Suppressor macrophage treated with lipopolysaccharide for 4 hours (primary cell): ENCODE data around the gene CACUL1.
"Not testable (repeated sequence)": the region's sequence is repeated elsewhere in the genome, so short reads cannot be mapped to it uniquely, and the experiment has no call there.

Source experiments
- DNase-seq: peaks from one replicate; pipeline ENCODE4 v3.0.0-alpha.2; 2020

Gene CACUL1

DNA sequence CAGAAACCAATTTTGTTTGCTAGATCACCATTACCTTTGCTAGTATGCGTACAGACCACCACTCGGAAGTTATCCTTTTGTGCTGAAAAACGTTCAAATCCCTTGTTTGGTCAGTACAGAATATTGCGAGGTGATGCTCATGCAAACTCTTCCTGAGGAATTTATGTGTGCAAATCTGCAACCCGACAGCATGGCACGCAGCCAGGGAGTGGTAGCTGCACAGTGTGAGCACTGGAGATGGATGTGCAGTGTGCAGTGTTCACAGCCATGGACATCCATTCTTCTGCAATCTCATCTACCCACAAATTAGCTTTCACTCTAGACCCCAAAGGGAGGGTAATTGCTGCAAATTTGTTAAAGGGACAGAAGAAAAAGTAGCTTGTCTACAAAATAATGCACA is 72.2 kb downstream of the CACUL1 start:
- DNase-seq = no peak

DNA sequence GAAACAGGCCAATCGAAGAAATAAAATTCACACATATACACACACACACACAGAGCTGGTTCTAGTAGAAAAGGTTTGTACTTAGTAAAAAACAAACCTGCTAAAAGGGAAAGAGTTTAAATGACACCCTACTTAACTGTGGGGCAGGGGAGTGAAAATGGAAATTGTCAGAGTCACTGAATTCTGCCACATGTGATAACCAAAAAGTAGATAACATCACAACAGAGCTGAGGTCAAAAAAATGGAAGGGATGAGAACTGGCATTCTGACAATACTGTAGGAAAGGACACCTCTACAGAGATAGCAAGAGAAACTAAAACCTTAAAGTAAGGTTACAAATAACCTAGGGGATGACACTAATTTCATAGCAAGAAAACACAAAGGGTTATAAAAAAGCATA is 74.6 kb downstream of the CACUL1 start:
- DNase-seq = no peak

DNA sequence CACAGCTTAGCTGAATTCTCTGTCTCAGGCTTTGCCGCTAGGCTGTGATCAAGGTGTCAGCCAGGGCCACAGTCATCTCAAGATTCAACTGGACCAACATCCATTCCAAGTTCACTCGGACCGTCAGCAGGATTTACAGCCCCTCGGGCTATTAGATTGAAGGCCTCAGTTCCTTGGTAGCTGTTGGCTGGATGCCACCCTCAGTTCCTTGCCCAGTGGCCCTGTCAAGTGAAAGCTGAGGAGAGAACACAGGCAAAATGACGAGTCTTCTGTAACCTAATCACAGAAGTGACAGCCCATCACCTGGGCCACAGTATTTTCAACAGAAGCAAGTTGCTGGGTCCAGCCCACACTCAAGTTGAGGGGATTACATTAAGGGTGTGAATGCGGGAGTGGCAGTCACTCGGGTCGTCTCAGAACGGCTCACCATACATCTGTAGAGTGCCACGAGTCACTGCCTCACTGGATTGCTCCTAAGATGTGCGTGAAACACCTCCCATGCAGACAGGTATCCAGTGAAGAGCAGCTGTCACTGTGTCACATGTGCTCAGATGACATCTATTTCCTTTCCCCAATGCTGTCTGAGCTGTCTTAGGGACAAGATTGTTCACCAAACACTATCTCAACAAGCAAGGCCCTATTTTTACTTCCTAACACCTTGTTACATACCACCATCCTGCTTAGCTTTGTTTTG is 80.4 kb downstream of the CACUL1 start:
- no peak for DNase-seq

DNA sequence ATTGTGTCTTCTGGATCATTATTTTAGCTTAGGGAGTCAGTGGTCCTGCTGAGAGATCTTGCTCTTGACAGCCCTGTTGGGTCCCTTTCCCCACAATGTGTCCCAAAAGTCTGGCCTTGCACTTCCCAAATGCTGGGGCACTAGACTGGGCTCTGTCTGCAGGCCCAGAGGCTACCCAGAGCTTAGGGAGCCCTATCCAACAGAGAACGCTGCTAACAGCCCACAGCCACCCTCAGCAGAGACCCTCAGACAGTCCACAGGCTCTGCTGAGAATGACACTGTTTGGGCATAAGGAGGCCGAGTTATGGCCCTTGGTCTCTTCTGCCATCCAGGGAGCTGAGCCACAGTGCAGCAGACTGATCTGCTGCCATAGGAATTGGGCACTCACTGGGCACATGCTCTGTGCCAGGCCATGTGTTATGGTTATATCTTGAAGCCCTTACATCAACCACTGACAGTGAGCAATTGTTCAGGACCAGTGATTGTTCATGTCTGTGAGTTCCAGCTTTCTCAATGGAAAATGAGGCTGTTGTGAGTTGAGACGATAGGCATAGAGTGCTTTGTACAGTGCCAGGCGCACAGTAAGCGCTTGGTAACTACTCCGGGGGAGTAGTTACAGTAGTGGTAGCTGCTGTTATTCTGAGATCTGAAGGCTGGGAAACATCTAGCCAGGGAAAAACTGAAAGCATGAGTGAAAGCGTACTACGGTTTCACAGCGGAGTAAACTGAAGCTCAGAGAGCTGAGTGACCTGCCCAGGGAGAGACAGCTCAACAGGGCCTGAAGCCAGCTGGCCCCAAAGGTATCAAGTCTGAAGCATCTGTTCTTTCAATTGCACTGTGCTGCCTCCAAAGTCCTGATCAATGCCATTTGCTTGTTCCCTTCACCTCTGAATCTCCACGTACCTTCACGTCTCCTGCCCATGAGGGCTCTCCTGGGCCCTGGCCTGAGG is 81.7 kb downstream of the CACUL1 start:
- DNase-seq = no peak

DNA sequence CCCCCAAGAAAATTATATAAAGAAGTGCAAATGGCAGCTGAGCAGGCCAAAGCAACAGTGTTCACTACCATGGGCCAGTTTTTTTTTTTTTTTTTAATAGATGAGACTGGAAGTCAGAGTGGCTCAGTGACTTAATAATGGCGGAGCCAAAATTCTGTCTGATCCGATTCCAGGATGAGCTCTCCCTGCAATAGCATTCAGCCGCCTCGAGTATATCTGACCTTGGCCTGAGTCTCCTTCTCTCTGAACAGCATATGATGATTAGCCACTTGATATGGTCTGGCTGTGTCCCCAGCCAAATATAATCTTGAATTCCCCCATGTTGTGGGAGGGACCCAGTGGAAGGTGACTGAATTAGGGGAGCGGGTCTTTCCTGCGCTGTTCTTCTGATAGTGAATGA is 82.6 kb downstream of the CACUL1 start:
- DNase-seq = no peak

DNA sequence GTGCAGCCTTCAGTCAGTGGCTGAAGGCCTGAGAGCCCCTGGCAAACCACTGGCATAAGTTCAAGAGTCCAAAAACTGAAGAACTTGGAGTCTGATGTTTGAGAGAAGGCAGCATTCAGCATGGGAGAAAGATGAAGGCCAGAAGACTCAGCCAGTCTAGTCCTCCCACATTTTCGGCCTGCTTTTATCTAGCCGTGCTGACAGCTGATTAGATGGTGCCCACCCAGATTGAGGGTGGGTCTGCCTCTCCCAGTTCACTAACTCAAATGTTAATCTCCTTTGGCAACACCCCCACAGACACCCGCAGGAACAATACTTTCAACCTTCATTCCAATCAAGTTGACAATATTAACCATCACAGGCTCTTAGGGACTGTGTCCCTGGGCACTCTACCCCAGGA is 83.5 kb downstream of the CACUL1 start:
- not testable (repeated sequence) for DNase-seq

DNA sequence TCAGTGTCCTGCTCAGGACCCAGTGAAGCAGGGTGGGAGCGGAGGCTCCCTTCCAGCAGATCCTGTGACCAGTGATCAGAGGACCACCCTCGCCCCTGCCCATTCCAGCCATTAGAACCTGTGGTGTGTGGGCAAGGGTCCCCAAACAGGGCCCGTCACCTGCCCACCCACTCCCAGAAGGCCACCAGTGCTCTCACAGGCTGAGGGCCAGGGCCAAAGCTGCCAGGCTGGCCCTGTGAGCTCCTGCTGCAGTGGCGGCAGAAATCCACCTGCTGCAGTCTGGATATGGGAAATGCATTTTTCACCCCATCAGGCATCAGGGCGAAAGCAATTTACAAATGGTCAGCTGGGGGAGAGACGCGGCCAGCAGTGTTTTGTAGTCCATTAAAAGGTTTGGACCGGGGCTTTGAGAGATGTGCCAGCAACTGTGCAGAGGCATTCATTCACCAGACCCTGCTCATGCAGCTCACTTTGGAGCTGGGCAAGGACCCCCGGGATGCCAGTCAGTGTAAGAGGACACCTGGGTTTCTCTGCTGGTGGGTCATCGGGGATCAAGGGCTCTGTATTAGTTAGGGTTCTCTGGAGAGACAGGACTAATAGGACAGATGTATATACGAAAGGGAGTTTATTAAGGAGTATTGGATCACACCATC is 84.2 kb downstream of the CACUL1 start:
- DNase-seq = no peak

DNA sequence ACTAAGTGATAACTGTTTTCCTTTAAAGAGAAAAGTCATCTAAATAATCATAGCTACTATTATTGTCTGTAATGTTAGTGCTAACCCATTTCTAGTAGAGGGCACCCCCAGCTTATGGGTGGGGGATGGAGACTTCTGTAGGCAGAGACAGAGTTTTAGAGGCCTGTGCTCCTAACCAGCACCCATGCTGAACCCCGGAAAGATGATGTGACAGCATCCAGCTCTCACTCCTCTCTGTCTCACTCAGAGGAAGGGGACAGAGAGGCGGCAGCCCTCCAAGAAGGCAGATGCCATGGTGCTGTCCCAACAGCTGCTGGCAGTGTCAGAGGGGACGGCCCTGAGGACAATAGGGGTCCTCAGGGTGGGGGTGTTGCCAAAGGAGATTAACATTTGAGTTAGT is 84.9 kb downstream of the CACUL1 start:
- DNase-seq = no peak

DNA sequence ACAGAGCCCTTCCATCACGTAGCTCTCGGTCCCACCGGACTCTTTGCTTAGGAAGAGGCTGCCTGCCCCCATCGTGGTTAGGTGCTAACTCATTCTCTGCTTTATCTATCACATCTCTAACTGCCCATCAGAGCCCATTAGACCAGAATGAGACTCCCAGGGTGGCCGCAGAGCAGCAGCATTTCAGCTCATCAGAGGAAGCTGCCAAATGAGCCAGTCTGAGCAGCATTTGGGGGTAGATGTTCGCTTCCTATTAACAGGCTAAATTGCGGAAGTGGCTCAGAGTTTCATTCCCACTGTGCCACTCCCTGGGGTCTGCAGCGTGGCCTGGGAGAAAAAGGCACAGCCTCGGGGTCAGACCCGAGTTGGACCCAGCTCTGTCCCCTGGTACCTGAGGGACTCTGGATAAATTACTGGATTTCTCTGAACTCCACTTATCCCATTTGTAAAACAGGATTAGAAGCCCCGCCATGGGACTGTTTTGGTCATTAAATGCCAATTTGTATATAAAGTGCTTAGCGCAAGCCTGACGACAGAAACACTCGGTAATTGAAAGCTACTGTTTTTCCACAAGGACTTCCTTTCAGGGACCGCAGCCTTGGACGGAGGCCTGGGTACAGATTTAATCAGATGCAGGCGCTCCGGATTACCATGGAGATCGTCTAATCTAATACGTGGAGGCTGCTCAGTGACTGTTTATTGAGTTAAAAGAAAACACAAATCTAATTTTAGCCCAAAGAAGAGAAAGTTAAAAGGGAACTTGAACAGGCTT is 85.6 kb downstream of the CACUL1 start:
- DNase-seq = peak; percentile 11

DNA sequence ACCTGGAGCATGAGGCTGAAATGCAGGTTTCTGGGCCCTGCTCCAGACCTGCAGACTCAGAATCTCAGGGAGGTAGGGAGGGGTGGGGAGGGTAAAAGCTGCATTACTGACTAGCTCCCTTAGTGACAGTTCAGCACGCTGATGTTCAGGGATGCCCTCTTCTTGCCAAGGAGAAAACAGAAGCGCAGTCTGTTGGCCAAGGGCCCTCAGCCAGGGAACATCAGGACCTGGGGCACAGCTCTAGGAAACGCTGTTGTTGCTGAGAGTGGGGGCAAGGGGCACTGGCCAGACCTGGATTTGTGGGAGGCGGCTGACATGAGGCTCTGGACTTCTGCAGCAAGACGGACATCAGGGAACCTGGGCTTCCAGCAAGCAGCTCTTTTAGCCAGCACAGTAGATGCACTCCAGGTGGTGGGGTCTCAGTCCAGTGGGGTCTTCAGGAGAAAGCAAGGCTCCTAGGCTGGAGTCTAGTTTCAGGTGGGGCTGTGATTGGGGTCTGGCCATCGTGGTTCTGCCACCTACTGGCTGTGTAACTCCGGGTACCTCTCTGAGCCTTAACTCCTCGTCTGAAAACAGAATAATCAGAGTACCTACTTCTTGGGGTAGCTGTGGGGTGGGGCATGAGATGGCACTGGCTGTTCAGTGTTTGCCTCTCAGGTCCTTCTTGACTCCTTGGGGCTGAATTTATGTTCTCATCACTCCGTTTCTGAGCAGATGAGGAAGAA is 86.4 kb downstream of the CACUL1 start:
- DNase-seq = no peak

DNA sequence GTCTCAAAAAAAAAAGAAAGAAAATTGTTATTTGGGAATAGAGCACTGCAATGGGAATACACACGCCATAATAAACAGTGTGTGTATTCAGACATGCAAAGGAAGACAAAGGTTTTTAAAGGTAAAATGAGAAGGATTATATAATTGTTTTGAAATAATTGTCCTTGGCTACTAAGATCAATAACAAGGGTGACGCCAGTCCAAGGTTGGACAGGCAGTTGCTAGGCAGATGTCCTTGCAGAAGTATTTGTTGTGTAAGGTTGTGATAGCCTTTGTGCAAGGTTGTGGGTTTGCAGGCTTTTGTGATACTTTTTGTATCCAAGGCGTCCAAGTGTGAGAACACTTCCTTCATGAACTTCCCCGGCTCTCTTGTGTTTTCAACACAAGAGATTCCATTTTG is 87.0 kb downstream of the CACUL1 start:
- no peak for DNase-seq

DNA sequence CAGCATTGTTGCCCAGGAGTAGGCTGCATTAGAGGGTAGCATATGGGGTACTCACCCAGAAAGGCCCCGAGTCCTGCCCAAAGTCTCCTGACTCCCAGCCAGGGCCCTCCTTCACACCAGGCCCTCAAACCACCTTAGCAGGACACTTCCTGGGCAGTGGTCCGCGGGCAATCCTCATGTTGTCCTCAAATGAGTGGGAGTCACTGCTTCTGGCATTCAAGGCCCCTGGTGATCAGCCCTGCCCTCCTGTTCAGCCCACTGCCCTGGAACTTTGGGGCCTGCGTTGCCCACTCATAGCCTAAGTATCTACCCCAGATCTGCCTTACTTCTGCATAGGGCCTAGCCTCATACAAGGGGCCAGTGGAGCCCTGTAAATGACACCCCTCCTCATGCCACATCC is 88.4 kb downstream of the CACUL1 start:
- no peak for DNase-seq

DNA sequence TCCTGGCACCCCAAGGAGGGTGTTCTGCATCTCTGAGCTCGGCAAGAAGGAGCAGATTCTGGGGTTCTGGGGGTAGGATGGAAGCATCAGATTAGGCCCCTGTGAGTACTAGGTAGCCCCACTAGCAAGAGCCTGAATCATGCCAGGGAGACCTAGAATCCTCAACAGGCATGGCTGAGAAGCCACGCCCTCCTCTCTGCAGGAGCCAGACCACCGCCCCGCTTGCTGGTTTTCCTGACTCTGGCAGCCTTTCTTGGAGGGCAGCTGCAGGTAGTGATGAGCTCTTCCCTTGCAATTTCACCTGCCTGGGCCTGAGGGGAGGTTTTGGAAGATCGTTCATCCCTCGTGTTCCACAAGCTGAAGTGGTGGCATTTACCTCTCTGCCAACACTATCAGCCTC is 90.4 kb downstream of the CACUL1 start:
- DNase-seq = no peak

DNA sequence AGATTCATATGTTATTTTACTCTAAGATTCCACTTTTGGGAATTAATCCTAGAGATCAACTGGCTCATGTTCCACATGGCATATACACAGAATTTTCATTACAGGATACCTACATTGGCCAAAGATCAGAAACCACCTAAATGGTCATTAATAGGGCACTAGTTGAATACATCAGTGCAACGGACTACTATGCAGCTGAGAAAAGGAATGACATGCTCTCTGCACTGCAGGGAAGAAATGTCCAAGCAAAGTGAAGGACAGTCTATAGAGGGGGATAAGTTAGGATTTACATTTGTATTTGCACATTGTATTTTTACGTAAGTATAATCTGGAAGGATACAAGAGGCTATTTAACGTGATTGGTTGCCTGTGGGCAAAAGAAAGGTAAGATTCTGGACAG is 91.6 kb downstream of the CACUL1 start:
- DNase-seq = no peak

DNA sequence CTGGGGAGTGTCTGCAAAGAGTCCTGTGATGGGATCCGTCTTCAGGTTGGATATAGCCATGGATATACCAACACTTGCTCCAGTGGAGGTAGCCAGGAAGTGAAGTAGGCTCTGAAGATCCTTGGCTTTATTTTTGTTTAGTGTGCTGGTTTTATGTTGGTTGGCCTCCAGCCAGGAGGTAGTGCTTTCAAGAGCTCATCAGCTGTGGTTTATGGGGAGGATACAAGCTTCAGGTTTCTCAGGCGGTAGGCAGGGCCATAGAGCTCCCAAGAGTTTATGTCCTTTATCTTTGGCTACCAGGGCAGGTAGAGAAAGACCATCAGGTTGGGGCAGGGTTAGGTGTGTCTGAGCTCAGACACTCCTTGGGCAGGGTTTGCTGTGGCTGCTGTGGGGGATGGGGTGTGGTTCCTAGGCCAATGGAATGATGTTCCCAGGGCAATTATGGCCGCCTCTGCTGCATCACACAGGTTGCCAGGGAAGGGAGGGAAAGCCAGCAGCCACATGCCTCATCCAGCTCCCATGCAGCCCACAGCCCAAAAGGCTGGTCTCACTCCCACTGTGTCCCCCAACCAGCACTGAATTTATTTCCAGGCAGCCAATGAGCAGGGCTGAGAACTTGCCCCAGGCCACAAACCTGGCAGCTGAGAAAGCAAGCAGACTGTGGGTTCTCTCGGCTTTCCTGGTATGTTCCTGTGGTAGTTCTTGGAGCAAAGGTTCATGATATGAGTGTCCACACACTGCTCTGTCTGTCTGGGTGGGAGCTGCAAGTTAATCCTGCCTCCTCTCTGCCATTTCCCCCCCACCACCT is 92.3 kb downstream of the CACUL1 start:
- no peak for DNase-seq

DNA sequence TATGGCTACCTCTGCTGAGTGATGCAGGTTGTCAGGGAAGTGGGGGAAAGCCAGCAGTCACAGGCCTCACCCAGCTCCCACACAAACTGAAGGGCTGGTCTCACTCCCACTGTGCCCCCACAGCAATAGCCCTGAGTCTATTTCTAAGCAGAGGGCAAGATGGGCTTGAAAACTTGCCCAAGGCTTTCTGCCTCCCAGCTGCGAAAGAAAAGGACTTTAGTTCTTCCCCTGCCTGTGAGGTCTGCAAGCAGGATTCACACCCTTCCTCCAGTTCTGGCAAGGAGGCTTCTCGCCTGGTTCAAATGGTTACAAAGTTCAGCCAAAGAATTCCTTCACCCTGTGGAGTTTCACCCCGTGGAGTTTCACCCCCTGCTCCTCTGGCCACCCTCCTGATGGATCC is 96.0 kb downstream of the CACUL1 start:
- DNase-seq = no peak

DNA sequence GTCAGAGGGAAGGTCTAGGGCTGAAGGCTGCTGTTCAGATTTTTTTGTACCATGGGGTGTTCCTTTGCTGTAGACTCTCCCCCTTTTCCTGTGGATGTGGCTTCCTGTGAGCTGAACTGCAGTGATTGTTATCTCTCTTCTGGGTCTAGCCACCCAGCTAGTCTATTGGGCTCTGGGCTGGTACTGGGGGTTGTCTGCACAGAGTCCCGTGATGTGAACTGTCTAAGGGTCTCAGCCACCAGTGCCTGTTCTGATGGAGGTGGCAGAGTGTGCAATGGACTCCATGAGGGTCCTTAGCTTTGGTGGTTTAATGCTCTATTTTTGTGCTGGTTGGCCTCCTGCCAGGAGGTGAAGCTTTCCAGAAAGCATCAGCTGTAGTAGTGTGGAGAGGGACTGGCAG is 96.6 kb downstream of the CACUL1 start:
- not testable (repeated sequence) for DNase-seq

DNA sequence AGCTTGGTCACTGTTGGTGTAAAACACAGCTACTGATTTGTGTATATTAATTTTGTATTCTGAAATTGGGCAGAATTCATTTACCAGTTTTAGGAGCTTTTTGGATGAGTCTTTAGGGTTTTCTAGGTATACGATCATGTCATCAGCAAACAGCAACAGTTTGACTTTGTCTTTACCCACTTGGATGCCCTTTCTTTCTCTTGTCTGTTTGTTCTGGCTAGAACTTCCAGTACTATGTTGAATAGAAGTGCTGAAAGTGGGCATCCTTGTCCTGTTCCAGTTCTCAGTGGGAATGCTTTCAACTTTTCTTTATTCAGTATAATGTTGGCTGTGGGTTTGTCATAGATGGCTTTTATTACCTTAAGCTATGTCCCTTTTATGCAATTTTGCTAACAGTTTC is 109.5 kb downstream of the CACUL1 start:
- DNase-seq = not testable (repeated sequence)

DNA sequence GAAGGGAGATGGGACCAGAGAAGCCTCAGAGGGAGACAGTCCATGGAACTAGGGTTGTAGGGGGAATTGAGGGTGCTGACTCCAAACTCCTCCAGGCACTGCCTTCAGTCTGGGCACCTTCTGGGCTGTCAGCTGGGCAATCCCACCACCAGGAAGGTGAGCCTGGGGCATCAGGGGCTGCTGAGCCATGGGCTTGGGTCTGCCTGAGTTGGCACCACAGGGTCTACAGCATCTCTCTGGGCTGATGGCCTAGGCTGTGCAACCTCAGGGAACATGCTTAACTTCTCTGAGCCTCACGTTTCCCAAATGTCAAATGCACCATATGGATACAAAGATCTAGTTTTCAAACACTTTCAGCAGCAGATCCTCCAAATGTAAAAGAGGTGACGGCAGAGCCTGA is 112.5 kb downstream of the CACUL1 start:
- no peak for DNase-seq

DNA sequence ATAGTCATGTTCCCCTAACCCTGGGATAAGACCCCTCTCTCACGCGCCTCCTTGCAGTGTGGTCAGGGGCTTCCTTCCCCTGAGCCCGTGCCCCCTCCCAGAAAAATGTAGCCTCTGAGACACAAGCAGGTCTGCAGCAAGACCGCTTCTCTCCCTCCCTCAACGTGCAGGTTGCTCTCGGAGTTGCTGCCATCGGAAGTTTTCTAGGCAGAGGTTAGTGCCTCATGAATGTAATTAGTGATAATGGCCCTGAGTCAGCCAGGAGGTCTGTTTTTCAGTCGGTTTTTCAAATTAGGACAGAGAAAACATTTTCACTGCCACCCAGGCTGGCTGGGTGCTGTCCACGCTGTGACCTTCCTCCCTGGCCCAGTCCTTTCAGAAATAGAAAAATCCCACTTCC is 116.1 kb downstream of the CACUL1 start:
- DNase-seq = no peak

DNA sequence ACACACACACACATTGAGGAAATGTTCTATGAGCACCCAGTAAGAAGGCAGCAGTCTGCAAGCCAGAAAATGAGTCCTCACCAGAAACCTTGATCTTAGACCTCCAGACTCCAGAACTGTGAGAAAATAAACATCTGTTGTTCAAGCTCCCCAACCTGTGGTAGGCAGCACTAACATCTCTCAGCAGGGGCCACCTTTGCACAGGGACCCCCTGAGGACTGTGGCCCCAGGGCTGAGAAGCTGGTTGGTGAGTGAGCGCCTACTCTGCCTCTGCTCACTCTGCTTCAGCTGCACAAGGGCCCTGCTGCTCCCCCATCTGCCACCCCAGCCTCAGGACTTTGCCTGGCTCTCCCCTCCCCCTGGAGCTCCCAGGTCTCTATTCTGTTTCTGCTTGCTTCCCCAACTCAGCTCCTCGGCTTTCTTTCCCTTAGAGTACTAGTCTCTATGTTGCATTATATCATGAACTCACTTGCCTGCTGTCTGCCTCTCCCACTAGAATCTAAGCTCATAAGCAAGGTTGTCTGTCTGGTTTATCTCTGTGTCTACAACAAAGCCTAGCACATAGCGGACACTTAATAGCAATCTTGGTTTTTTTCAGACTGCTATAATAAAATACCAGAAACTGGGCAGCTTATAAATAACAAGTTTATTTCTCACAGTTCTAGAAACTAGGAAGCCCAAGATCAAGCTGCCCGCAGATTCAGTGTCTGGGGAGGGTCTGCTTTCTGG is 118.9 kb downstream of the CACUL1 start:
- DNase-seq = no peak
